ENCODE data around the gene RNASE2. TPM values are rescaled to one million over a fixed set of nuclear protein-coding genes. Genes with fewer than 3 reads are reported as not detected.

Gene RNASE2
- total RNA-seq, 2 experiments from 2014 or later, result not detected

- intact Hi-C loops (cut with micrococcal nuclease), result no loop called here
- no peaks in the 10 kb centered on the region for H3K9me3 Mint-ChIP-seq
- H3K27me3 Mint-ChIP-seq, result no peaks in the 10 kb centered on the region
- POLR2A ChIA-PET, result no interaction called here
- CTCF ChIA-PET, result interaction anchor here (1.2 to 9.0 kb wide), 3 partner anchors 13 to 102 kb away, joined by 3 to 70 read pairs (median 22); no protein-coding TSS in a partner anchor
- peaks cover 2% of the 10 kb centered on the region for H3K4me1 Mint-ChIP-seq (ENCODE audit: low read depth)
- no peak for DNase-seq
- H3K27ac Mint-ChIP-seq, result no peak overlapping the region
- H3K36me3 Mint-ChIP-seq, result peaks cover 7% of the 10 kb centered on the region
- no peak overlapping the region for H3K4me3 Mint-ChIP-seq
These were observed 45.9 kb downstream of the RNASE2 start for GRCh38 chr14:21001218-21001617.

GRCh38 chr14:21003788-21004346 is 48.6 kb downstream of the RNASE2 start:
- Mint-ChIP-seq H3K4me1 (ENCODE audit: low read depth) (no peaks in the 10 kb centered on the region), H3K4me3 (no peak overlapping the region), H3K27me3 (no peaks in the 10 kb centered on the region), H3K9me3 (no peaks in the 10 kb centered on the region), H3K27ac (no peak overlapping the region), H3K36me3 (no peaks in the 10 kb centered on the region)
- intact Hi-C loops (cut with micrococcal nuclease), result no loop called here
- DNase-seq, result no peak
- POLR2A ChIA-PET, result no interaction called here
- CTCF ChIA-PET, result interaction anchor here (1.3 to 3.7 kb wide), 4 partner anchors 11 to 102 kb away, joined by 3 to 50 read pairs (median 5); no protein-coding TSS in a partner anchor

Other genes starting within 250 kb of the RNASE2 start
- gene EDDM3A, start 209.6 kb upstream of the RNASE2 start, total RNA-seq, result not detected
- gene EDDM3B, start 187.1 kb upstream of the RNASE2 start, total RNA-seq, result not detected
- gene RNASE6, start 174.2 kb upstream of the RNASE2 start, total RNA-seq, result 1 to 10 TPM; 1.6 to 2.3 TPM
- not detected for gene RNASE1, start 152.6 kb upstream of the RNASE2 start, total RNA-seq
- not detected for gene RNASE3, start 64.1 kb upstream of the RNASE2 start, total RNA-seq
- 10 to 100 TPM; 74.9 to 78.9 TPM for gene METTL17, start 34.5 kb downstream of the RNASE2 start, total RNA-seq
- under 1 TPM in 1 of 2 experiments, not detected in 1; 0.17 TPM for gene SLC39A2, start 43.8 kb downstream of the RNASE2 start, total RNA-seq
- gene NDRG2, start 69.6 kb downstream of the RNASE2 start, total RNA-seq, result 1 to 10 TPM; 7.7 to 9.6 TPM
- not detected for gene TPPP2, start 74.7 kb downstream of the RNASE2 start, total RNA-seq
- not detected for gene RNASE13, start 79.3 kb downstream of the RNASE2 start, total RNA-seq
- gene RNASE7, start 86.9 kb downstream of the RNASE2 start, total RNA-seq, result not detected
- gene RNASE8, start 102.3 kb downstream of the RNASE2 start, total RNA-seq, result not detected
- gene ARHGEF40, start 114.8 kb downstream of the RNASE2 start, total RNA-seq, result under 1 TPM; 0.33 to 0.44 TPM
- gene ZNF219, start 143.2 kb downstream of the RNASE2 start, total RNA-seq, result 10 to 100 TPM in 1 of 2 experiments, 1 to 10 TPM in 1; 9.9 to 10.7 TPM
- gene TMEM253, start 145.6 kb downstream of the RNASE2 start, total RNA-seq, result not detected
- gene OR5AU1, start 200.6 kb downstream of the RNASE2 start, total RNA-seq, result not detected